22Rv1 (cell line): ENCODE data around the gene FCHSD2.

ENCODE experiments used
- ZFX ChIP-seq: fragments of 450-650 bp; IDR thresholded peaks from 2 replicates; pipeline ENCODE4 v1.6.1; 2017; ENCODE audit warnings: antibody characterized with exemption, borderline replicate concordance
- TF ChIP-seq, protein P1 (sequence below): fragments of 450-650 bp; IDR thresholded peaks from 2 replicates; pipeline ENCODE4 v1.5.1; 2017; ENCODE audit warnings: mild to moderate bottlenecking

DNA sequence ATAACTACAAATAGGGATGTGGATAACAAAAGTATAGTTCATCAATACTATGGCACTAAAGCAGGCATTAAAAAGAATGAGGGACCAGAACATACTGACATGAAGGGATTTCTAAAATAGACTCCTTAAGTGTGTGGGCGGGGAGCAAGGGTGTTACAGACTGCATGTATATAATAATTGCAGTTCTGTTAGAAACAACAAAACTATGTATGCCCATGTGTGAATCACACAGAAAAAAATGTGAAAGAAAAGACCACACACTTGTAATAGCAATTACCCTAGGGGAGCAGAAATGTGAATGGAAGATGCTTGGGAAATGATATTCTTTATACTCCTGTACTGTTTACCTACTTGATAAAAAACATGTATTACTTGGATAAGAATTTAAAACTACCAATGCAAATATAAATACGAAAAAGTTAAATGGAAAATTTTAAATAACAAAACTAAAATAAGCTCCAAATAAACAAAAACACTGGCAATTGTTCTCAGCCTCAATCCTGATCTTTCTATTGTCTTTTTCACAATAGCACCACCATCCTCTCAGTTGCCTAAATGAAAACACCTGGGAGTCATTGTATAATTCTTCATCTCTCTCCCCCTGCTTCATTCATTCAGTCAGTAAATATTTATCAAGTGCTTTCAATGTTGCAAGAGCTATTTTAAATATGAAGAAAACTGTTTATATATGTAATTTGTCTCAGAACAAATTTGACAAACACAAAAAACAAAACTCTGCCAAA is 129.8 kb downstream of the FCHSD2 start:
- TF ChIP-seq, protein P1, sequence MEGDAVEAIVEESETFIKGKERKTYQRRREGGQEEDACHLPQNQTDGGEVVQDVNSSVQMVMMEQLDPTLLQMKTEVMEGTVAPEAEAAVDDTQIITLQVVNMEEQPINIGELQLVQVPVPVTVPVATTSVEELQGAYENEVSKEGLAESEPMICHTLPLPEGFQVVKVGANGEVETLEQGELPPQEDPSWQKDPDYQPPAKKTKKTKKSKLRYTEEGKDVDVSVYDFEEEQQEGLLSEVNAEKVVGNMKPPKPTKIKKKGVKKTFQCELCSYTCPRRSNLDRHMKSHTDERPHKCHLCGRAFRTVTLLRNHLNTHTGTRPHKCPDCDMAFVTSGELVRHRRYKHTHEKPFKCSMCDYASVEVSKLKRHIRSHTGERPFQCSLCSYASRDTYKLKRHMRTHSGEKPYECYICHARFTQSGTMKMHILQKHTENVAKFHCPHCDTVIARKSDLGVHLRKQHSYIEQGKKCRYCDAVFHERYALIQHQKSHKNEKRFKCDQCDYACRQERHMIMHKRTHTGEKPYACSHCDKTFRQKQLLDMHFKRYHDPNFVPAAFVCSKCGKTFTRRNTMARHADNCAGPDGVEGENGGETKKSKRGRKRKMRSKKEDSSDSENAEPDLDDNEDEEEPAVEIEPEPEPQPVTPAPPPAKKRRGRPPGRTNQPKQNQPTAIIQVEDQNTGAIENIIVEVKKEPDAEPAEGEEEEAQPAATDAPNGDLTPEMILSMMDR, result no peak
- no peak for TF ChIP-seq ZFX
